ENCODE measurements around the gene ACOXL. TPM values are rescaled to one million over a fixed set of nuclear protein-coding genes. Genes with fewer than 3 reads are reported as not detected.

ACOXL gene
- total RNA-seq, 2 experiments from 2014 or later = not detected

DNA sequence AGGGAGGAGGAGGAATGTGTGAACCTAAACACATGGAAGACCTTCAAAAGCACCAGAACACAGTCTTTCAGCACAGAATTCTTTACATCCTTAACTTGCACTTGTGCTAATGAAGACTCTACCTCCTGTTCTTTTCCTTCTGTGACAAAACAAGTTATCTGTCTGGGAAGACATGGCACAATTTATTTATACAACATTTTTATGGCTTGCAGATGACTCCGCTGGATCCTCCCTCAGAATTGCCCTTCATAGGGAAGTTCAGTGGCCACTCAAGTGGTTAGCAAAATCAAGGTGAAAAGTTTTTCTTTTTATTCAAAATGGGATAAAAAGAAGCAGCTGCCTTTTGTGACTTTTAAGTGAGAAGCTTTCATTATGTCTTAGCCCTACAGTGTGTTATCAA, 409.7 kb downstream of the ACOXL start:
- Mint-ChIP-seq H3K9me3 (no peaks in the 10 kb centered on the region), H3K27me3 (ENCODE audit: low read depth) (no peaks in the 10 kb centered on the region), H3K36me3 (ENCODE audit: low read depth) (peaks cover 45% of the 10 kb centered on the region), H3K27ac (no peak overlapping the region), H3K4me3 (no peak overlapping the region), H3K4me1 (ENCODE audit: low read depth) (peaks cover 16% of the 10 kb centered on the region)
- intact Hi-C loops (cut with micrococcal nuclease) = no loop called here
- CTCF ChIA-PET = interaction anchor here (0.7 kb wide), 1 partner anchor 71 kb away, joined by 3 read pairs; no protein-coding TSS in a partner anchor
- DNase-seq = no peak

DNA sequence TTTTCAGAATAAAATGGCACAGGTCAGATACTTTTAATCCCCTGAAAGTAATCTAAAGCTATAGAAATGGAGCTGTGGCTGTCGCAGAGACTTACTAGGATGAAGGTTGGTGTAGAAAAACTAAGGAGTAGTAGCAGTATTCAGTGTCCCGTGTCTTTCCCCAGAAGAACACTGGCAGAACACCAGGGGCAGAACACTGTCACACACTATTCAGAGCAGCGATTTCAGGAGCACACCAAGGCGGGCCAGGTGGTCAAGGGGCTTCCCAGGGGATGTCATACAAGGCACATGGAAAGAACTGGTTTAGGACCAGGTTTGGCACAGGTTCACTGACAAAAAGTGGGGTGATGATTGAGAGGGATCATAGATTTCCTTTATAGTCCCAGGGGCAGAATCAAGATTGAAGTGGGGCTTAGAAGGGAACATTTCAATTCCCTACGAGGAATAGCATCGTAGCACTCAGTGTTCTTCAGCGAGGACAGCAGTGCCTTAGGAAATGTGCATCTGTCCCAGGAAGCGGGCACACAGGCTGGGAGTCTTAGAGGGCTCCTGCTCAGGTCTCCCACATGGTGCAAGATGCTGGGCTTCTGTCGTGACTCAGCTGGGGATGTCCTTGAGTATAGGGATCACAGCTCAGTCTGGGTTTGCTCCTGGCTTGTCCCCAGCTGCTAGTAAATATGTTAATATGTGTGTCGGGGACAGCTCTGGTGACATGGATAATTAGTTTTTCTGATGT, 410.9 kb downstream of the ACOXL start:
- DNase-seq = no peak
- Mint-ChIP-seq H3K4me3 (no peak overlapping the region), H3K36me3 (ENCODE audit: low read depth) (peaks cover 45% of the 10 kb centered on the region), H3K27ac (no peak overlapping the region), H3K9me3 (no peaks in the 10 kb centered on the region), H3K4me1 (ENCODE audit: low read depth) (peaks cover 19% of the 10 kb centered on the region), H3K27me3 (ENCODE audit: low read depth) (no peaks in the 10 kb centered on the region)
- intact Hi-C loops (cut with micrococcal nuclease) = no loop called here
- CTCF ChIA-PET = no interaction called here

DNA sequence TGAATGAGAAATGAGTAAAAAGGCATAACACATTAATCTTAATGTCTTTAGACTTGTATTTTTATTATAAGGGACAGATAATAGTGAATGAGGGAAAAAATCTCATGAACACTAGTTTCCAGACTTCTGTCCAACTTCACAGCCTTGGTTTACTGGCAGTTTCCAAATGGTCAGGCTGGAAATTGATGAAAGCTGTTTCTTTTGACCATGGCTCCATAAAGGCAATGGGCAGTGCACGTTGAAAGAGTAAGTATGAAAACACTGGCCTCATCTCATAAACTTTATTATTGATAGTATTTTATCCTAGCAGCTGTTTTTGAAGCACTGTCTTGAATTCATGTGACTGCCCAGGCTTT, 411.4 kb downstream of the ACOXL start:
- CTCF ChIA-PET = no interaction called here
- peaks cover 23% of the 10 kb centered on the region for H3K4me1 Mint-ChIP-seq (ENCODE audit: low read depth)
- intact Hi-C loops (cut with micrococcal nuclease) = no loop called here

DNA sequence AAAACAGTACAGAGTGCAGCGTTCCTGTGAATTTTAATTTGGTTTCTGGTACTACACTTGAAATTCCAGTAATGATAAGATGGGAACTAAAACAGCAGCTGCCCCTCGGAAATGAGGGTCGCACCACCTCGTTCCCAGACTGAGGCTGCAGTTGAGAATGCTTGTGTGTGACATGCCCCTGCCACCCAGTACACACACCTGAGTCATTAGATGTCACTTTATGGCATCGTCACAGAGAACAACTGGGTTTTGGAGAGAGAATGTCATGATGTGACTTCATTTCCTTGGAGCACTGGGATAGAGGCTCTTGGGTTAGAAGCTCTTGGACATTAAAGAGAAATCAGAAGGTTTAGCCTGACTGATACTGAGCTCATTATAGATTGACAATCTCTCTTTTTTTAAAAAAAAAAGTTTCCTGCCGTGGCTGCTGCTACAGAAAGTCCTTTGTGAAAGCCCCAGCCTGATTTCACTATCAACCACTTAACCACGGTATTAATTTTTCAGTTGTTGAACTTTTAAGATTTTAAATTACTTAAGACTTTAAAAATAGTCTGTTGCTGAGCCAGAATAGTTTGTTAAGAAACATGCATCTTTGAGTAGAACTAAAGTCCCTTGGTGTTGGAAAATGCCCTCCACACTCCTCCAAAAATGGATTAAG, 412.9 kb downstream of the ACOXL start:
- Mint-ChIP-seq H3K27ac (no peak overlapping the region), H3K27me3 (ENCODE audit: low read depth) (no peaks in the 10 kb centered on the region), H3K4me3 (no peak overlapping the region), H3K4me1 (ENCODE audit: low read depth) (peaks cover 32% of the 10 kb centered on the region), H3K36me3 (ENCODE audit: low read depth) (peaks cover 29% of the 10 kb centered on the region), H3K9me3 (no peaks in the 10 kb centered on the region)
- DNase-seq = no peak
- CTCF ChIA-PET = interaction anchor here (1.1 to 1.2 kb wide), 2 partner anchors 19 to 54 kb away, joined by 3 to 4 read pairs; no protein-coding TSS in a partner anchor
- intact Hi-C loops (cut with micrococcal nuclease) = no loop called here

More for the DNA sequence above, 411.4 kb downstream of the ACOXL start:
- peaks cover 41% of the 10 kb centered on the region for H3K36me3 Mint-ChIP-seq (ENCODE audit: low read depth)
- no peak overlapping the region for H3K27ac Mint-ChIP-seq
- H3K4me3 Mint-ChIP-seq = no peak overlapping the region
- H3K27me3 Mint-ChIP-seq (ENCODE audit: low read depth) = no peaks in the 10 kb centered on the region
- no peaks in the 10 kb centered on the region for H3K9me3 Mint-ChIP-seq
- no peak for DNase-seq

DNA sequence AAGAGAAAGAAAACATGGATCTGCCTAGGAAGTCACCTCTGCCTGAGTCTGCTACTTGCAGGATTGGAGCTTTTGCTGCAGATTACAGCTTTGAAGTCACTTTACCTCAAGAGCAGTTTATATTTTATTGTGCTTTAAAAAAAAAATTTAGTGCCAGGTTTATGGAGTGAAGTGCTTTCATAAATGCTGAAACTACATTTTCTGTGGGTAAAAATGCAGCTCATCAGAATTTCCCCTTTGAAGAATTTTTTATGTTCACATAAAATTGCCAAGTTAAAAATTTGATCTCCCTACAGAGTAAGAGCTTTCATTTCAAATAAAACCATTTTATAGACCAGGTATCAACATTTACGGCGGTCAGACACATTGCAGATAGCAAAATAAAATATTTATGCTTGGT, 413.6 kb downstream of the ACOXL start:
- Mint-ChIP-seq H3K36me3 (ENCODE audit: low read depth) (peaks cover 24% of the 10 kb centered on the region), H3K4me1 (ENCODE audit: low read depth) (peaks cover 32% of the 10 kb centered on the region), H3K27ac (no peak overlapping the region), H3K27me3 (ENCODE audit: low read depth) (no peaks in the 10 kb centered on the region), H3K9me3 (no peaks in the 10 kb centered on the region), H3K4me3 (no peak overlapping the region)
- no peak for DNase-seq
- CTCF ChIA-PET = interaction anchor here (0.7 to 1.2 kb wide), 2 partner anchors 9 to 55 kb away, joined by 3 to 4 read pairs; no protein-coding TSS in a partner anchor
- intact Hi-C loops (cut with micrococcal nuclease) = no loop called here

DNA sequence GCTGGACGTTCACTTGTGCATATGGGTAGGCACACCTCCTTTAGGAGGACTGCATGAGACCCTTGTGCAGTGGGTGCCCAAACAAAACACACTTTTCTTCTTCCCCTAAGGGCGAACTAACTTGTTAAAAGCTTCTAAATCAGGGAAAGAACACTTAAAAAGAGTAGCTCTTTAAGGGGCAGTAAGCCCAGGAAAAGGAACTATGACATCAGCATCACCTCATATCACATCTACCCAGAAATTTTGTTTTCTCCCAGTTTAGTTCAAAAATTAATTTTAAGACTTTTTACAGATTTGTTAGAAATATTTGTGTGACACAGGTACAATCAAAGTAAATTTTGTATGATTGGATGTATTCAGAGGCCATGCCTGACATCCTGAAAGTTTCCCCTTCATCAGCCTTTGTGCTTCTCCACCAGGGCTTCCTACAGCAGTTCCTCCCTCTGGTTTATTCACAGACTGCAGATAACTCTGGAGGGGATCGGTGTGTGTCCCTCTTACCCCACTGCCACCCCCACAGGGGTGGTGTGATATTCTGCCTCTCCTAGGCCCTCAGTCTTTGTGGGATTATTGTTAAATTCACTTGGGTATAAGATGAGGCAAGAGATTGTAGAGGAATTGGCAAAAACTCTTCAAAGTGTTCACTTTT, 416.0 kb downstream of the ACOXL start:
- Mint-ChIP-seq H3K4me3 (no peak overlapping the region), H3K36me3 (ENCODE audit: low read depth) (peaks cover 32% of the 10 kb centered on the region), H3K4me1 (ENCODE audit: low read depth) (peaks cover 24% of the 10 kb centered on the region), H3K9me3 (no peaks in the 10 kb centered on the region), H3K27me3 (ENCODE audit: low read depth) (no peaks in the 10 kb centered on the region), H3K27ac (no peak overlapping the region)
- DNase-seq = no peak
- CTCF ChIA-PET = interaction anchor here (0.8 kb wide), 1 partner anchor 8 kb away, joined by 5 read pairs; no protein-coding TSS in a partner anchor
- intact Hi-C loops (cut with micrococcal nuclease) = no loop called here

DNA sequence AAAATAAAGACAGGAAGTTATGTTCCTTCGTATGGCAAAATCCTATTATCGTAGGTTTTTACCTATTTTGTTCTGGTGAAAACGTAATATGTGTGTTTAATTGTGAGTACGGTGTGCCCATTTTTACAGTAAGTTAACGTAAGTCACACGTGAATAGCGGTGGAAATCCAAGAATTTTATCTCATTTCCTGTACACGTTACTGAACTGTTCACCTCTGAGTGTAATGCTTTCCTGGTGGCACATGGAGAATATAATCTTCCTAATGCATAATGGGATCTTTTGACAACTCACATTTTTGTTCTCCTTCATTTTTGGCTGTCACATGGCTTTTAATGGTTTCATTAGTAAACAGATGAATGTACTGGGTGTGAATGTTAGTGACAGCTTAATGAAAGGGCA, 416.6 kb downstream of the ACOXL start:
- Mint-ChIP-seq H3K36me3 (ENCODE audit: low read depth) (peaks cover 35% of the 10 kb centered on the region), H3K27me3 (ENCODE audit: low read depth) (no peaks in the 10 kb centered on the region), H3K4me1 (ENCODE audit: low read depth) (peaks cover 24% of the 10 kb centered on the region), H3K4me3 (no peak overlapping the region), H3K27ac (no peak overlapping the region), H3K9me3 (no peaks in the 10 kb centered on the region)
- CTCF ChIA-PET = no interaction called here
- intact Hi-C loops (cut with micrococcal nuclease) = no loop called here
- no peak for DNase-seq

DNA sequence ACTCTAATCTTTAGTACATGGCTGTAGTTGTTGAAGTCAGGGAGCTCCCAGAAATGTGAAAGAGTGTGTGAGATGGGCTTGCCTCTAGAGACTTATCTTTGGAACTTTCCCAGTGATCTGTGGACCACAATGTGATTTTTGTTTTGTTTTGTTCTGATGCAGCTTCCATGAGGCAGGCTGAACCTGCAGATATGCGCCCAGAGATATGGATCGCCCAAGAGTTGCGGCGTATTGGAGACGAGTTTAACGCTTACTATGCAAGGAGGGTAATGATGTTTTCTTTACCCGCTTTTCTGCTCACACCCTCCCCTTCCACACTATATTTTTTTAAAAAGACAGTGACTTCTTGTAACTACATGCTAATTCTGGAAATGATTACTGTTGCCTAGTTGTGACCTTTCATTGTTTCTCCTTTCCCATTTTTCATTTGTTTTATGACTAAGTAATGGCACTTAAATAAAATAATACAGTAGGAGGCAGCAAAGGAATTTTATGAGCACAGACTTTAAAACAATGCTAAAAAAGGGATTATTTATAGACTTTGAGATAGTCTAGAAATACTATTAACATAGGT, 417.6 kb downstream of the ACOXL start:
- Mint-ChIP-seq H3K4me3 (no peak overlapping the region), H3K27me3 (ENCODE audit: low read depth) (no peaks in the 10 kb centered on the region), H3K4me1 (ENCODE audit: low read depth) (peaks cover 24% of the 10 kb centered on the region), H3K36me3 (ENCODE audit: low read depth) (peaks cover 34% of the 10 kb centered on the region), H3K27ac (no peak overlapping the region), H3K9me3 (no peaks in the 10 kb centered on the region)
- DNase-seq = no peak
- intact Hi-C loops (cut with micrococcal nuclease) = no loop called here
- CTCF ChIA-PET = no interaction called here

DNA sequence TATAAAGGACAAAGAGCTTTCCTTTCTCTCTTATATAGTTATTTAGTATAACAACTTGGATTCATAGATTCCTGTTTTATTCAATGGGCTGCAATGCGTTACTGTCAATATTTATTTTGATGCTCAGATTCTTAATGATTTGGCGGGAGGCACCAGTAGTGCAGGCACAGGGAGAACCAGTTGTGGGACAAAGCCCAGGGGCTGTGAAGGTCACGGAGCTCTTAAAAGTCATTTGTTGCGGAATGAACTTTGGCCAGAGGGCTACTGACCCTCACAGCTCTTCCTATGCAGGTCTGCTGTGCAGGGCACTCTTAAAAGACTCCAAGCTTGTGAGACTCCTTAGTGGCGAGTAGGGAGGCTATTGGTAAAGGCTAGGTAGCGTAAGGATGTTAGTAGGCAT, 422.4 kb downstream of the ACOXL start:
- Mint-ChIP-seq H3K4me1 (ENCODE audit: low read depth) (peaks cover 37% of the 10 kb centered on the region), H3K4me3 (no peak overlapping the region), H3K27me3 (ENCODE audit: low read depth) (no peaks in the 10 kb centered on the region), H3K36me3 (ENCODE audit: low read depth) (peaks cover 41% of the 10 kb centered on the region), H3K9me3 (no peaks in the 10 kb centered on the region), H3K27ac (no peak overlapping the region)
- no peak for DNase-seq
- CTCF ChIA-PET = no interaction called here
- intact Hi-C loops (cut with micrococcal nuclease) = loop anchor here (2.0 kb wide), 1 partner anchor 14 kb away; no protein-coding TSS in a partner anchor

DNA sequence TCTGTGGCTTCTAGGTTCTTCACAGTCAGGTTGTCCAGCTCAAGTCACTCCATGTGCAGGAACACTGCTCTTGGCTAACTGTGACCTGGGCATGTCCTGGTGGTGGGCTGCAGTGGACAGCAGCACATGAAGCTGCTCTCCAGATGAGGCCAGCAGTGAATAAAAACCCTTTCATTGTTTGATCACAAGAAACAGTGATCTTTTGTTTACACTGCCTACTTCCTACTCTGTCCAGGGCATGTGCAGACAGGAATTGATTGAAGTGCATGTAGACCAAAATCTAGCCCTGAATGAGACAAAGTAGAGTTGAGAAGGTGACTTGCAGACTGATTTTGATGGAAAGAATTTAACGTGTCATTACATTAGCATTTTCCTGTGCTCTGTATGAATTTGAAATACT, 423.2 kb downstream of the ACOXL start:
- no peak for DNase-seq
- intact Hi-C loops (cut with micrococcal nuclease) = loop anchor here (2.0 kb wide), 1 partner anchor 13 kb away; no protein-coding TSS in a partner anchor
- H3K27ac Mint-ChIP-seq = no peak overlapping the region
- CTCF ChIA-PET = no interaction called here
- peaks cover 45% of the 10 kb centered on the region for H3K36me3 Mint-ChIP-seq (ENCODE audit: low read depth)
- H3K4me1 Mint-ChIP-seq (ENCODE audit: low read depth) = peaks cover 37% of the 10 kb centered on the region
- no peaks in the 10 kb centered on the region for H3K9me3 Mint-ChIP-seq
- no peaks in the 10 kb centered on the region for H3K27me3 Mint-ChIP-seq (ENCODE audit: low read depth)
- no peak overlapping the region for H3K4me3 Mint-ChIP-seq

DNA sequence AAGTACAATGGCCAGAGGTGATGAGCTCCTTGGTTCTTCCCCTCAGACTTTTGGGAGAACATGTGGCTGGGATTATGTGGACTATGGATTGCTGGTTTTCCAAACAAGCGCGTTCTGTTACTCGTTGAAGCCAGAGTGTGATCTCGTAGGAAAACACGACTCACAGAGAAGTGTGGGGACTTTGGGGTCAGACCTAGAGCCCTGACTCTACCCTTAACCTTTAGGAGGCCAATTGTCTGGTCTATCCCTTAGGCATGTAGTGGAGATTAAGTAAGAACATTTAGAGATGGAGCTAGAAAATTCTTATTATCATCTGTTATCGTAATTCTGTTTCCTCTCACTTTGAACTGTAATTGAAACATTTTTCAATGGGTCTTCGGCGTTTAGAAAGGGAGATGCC, 424.2 kb downstream of the ACOXL start:
- Mint-ChIP-seq H3K27me3 (ENCODE audit: low read depth) (no peaks in the 10 kb centered on the region), H3K27ac (no peak overlapping the region), H3K9me3 (no peaks in the 10 kb centered on the region), H3K4me3 (no peak overlapping the region), H3K36me3 (ENCODE audit: low read depth) (peaks cover 44% of the 10 kb centered on the region), H3K4me1 (ENCODE audit: low read depth) (peaks cover 38% of the 10 kb centered on the region)
- CTCF ChIA-PET = interaction anchor here (1.0 kb wide), 1 partner anchor 42 kb away, joined by 3 read pairs; no protein-coding TSS in a partner anchor
- intact Hi-C loops (cut with micrococcal nuclease) = no loop called here
- DNase-seq = no peak

DNA sequence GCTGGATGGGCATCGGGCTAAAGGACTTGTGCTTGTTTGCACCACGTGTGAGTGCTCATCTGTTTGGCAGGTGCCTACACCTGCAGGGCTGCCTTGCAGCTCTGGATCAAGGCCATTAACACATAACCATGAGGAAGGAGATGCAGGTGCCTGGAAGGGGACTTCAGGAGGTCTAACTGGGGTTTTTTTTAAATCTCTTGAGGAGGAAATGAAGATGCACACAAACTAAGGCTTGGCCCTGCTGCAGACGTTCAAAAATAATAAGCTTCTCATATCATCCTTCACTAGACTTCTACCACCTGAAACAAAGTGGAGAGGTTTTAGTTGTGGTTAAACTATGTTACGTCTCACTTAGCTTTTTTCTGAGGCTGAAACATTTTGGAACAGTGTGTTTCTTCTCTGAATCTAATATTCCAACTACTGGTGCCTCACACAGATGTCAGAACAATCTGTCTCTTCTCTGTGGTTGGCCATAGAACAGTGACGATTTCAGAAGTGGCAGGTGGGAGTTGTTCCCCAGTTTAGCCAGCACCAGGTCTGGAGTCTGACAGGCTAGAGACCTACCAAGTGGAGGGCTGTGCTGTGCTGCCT, 424.8 kb downstream of the ACOXL start:
- Mint-ChIP-seq H3K27me3 (ENCODE audit: low read depth) (no peaks in the 10 kb centered on the region), H3K27ac (no peak overlapping the region), H3K4me1 (ENCODE audit: low read depth) (peaks cover 41% of the 10 kb centered on the region), H3K36me3 (ENCODE audit: low read depth) (peaks cover 41% of the 10 kb centered on the region), H3K9me3 (no peaks in the 10 kb centered on the region), H3K4me3 (no peak overlapping the region)
- DNase-seq = no peak
- intact Hi-C loops (cut with micrococcal nuclease) = no loop called here
- CTCF ChIA-PET = interaction anchor here (1.0 kb wide), 1 partner anchor 42 kb away, joined by 3 read pairs; no protein-coding TSS in a partner anchor
